K562 (cell line): Measurements from ENCODE around the gene FERMT1. TPM values are rescaled to one million over a fixed set of nuclear protein-coding genes. Genes with fewer than 3 reads are reported as not detected.

Source experiments
- ADNP ChIP-seq: fragments of 200-800 bp; sonication (Bioruptor generic); IDR thresholded peaks from 2 replicates; pipeline ENCODE4 v1.6.1; 2016; ENCODE audit warnings: missing genetic modification characterization, missing compliant biosample characterization
- BCOR ChIP-seq: fragments of 450-650 bp; IDR thresholded peaks from 2 replicates; pipeline ENCODE4 v1.6.1; 2016
- CAMTA2 ChIP-seq: fragments of 250-450 bp; sonication (Bioruptor Pico); conservative IDR thresholded peaks from 2 replicates; pipeline ENCODE4 v1.5.1; 2022
- FOS ChIP-seq: IDR thresholded peaks from 3 replicates; pipeline ENCODE4 v1.6.1; 2011; ENCODE audit not compliant: insufficient read length; ENCODE audit errors: extremely low read depth
- PRMT5 ChIP-seq: sonication (generic); formaldehyde crosslinking; IDR thresholded peaks from 2 replicates; pipeline ENCODE4 v1.5.0; 2020; ENCODE audit warnings: missing genetic modification reagents
- SIN3B ChIP-seq: fragments of 450-650 bp; IDR thresholded peaks from 2 replicates; pipeline ENCODE4 v1.6.1; 2017; ENCODE audit warnings: low read depth, mild to moderate bottlenecking, moderate library complexity
- SNIP1 ChIP-seq: fragments of 450-650 bp; IDR thresholded peaks from 2 replicates; pipeline ENCODE4 v1.7.1; 2017; ENCODE audit warnings: low read depth, mild to moderate bottlenecking
- SRSF7 ChIP-seq: fragments of 200-400 bp; formaldehyde crosslinking; optimal IDR thresholded peaks from 2 replicates; pipeline ENCODE3; 2017; ENCODE audit warnings: mild to moderate bottlenecking, low read depth, low read length
- ZNF277 ChIP-seq: fragments of 250-450 bp; sonication (Bioruptor Pico); IDR thresholded peaks from 2 replicates; pipeline ENCODE4 v1.8.0; 2022; ENCODE audit warnings: inconsistent platforms, mild to moderate bottlenecking, moderate library complexity, borderline replicate concordance
- ZNF407 ChIP-seq: fragments of 450-650 bp; IDR thresholded peaks from 2 replicates; pipeline ENCODE4 v1.6.1; 2016; ENCODE audit warnings: low read depth
- polyA plus RNA-seq, 8 experiments: library from polyadenylated mRNA; depleted of rRNA in 4 of 8; stranded (reverse) in 5 of 8; unstranded in 3 of 8; fragments of >200 nt; fragmentation: Nextera tagmentation in 2 of 8; fragmentation: Illumina TruSeq in 1 of 8; extraction: Ambion mirVana in 2 of 8; extraction: Trizol in 1 of 8; gene quantifications; 2 replicates each; pipeline versions ENCODE4 v1.2.1 to v1.2.3, GENCODE V29; 2011 to 2014; ENCODE audit warnings: inconsistent platforms in 1 of 8, missing spikeins in 1 of 8
- total RNA-seq, 7 experiments: library from RNA; depleted of rRNA in 6 of 7; stranded (reverse); fragments of >200 nt in 6 of 7; fragmentation: Illumina TruSeq in 2 of 7; extraction: Trizol in 2 of 7; gene quantifications; 2 replicates each; pipeline versions ENCODE4 v1.2.1 to v1.2.3, GENCODE V29; 2011 to 2021; ENCODE audit warnings: low replicate concordance in 1 of 7
- TF ChIP-seq, protein P1 (sequence below): fragments of 200-800 bp; sonication (Bioruptor generic); IDR thresholded peaks from 2 replicates; pipeline ENCODE4 v1.6.1; 2016; ENCODE audit warnings: missing genetic modification characterization, missing compliant biosample characterization

The FERMT1 gene
- total and polyA plus RNA-seq, 9 of the 15 experiments (the other 6 are each of a cell fraction or from before 2014, with no cell fraction given) = 0.07 TPM; not detected in 8

DNA sequence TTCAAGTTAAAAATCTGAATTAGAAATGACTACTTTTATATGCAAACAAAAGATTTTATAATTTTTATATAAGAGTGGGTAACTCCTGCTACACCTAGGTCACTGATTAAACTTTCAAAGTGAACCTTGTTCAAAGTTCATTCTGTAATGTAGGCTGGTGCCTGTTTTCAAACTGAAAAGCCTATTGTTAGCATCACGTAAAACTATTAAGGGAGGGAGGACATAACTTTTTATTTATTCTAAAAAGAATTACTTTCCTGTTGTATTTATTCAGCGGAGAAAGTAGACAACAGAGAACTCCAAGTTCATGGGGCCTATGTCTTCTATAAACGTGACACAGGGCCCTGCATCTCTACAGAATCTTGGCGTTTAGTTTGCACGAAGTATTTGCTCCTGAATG lies 27.4 kb downstream of the FERMT1 start (continued):
- TF ChIP-seq PRMT5 (CRISPR knock-in tag) (no peak), FOS (no peak), SNIP1 (no peak), BCOR (no peak), ZNF277 (CRISPR knock-in tag) (no peak), SRSF7 (no peak), CAMTA2 (CRISPR knock-in tag) (no peak), ADNP (no peak), SIN3B (no peak), ZNF407 (no peak)
- TF ChIP-seq, protein P1, sequence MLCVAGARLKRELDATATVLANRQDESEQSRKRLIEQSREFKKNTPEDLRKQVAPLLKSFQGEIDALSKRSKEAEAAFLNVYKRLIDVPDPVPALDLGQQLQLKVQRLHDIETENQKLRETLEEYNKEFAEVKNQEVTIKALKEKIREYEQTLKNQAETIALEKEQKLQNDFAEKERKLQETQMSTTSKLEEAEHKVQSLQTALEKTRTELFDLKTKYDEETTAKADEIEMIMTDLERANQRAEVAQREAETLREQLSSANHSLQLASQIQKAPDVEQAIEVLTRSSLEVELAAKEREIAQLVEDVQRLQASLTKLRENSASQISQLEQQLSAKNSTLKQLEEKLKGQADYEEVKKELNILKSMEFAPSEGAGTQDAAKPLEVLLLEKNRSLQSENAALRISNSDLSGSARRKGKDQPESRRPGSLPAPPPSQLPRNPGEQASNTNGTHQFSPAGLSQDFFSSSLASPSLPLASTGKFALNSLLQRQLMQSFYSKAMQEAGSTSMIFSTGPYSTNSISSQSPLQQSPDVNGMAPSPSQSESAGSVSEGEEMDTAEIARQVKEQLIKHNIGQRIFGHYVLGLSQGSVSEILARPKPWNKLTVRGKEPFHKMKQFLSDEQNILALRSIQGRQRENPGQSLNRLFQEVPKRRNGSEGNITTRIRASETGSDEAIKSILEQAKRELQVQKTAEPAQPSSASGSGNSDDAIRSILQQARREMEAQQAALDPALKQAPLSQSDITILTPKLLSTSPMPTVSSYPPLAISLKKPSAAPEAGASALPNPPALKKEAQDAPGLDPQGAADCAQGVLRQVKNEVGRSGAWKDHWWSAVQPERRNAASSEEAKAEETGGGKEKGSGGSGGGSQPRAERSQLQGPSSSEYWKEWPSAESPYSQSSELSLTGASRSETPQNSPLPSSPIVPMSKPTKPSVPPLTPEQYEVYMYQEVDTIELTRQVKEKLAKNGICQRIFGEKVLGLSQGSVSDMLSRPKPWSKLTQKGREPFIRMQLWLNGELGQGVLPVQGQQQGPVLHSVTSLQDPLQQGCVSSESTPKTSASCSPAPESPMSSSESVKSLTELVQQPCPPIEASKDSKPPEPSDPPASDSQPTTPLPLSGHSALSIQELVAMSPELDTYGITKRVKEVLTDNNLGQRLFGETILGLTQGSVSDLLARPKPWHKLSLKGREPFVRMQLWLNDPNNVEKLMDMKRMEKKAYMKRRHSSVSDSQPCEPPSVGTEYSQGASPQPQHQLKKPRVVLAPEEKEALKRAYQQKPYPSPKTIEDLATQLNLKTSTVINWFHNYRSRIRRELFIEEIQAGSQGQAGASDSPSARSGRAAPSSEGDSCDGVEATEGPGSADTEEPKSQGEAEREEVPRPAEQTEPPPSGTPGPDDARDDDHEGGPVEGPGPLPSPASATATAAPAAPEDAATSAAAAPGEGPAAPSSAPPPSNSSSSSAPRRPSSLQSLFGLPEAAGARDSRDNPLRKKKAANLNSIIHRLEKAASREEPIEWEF (CRISPR knock-in tag) = no peak
